Endothelial cell (in vitro differentiated cells): ENCODE measurements around the gene ADCY6. TPM values are rescaled to one million over a fixed set of nuclear protein-coding genes. Genes with fewer than 3 reads are reported as not detected.

Experiments
- DNase-seq: peaks from one replicate; pipeline ENCODE4 v3.0.0; 2021; ENCODE audit warnings: low spot score
- H3K27ac Mint-ChIP-seq: one replicate; pipeline ENCODE4 v1.8.0; 2021; ENCODE audit warnings: mixed read lengths, inconsistent platforms; ENCODE audit not compliant: unreplicated experiment
- H3K27me3 Mint-ChIP-seq: one replicate; pipeline ENCODE4 v1.8.0; 2021; ENCODE audit warnings: mild to moderate bottlenecking, moderate library complexity, mixed read lengths, inconsistent platforms; ENCODE audit not compliant: unreplicated experiment
- H3K36me3 Mint-ChIP-seq: one replicate; pipeline ENCODE4 v1.8.0; 2021; ENCODE audit warnings: mild to moderate bottlenecking, low read depth, mixed read lengths, inconsistent platforms; ENCODE audit not compliant: unreplicated experiment
- H3K4me1 Mint-ChIP-seq: one replicate; pipeline ENCODE4 v1.8.0; 2021; ENCODE audit warnings: mild to moderate bottlenecking, mixed read lengths, inconsistent platforms; ENCODE audit not compliant: unreplicated experiment
- H3K4me3 Mint-ChIP-seq: one replicate; pipeline ENCODE4 v1.8.0; 2021; ENCODE audit warnings: mild to moderate bottlenecking, mixed read lengths, inconsistent platforms; ENCODE audit not compliant: unreplicated experiment
- H3K9me3 Mint-ChIP-seq: one replicate; pipeline ENCODE4 v1.8.0; 2021; ENCODE audit warnings: mixed read lengths, inconsistent platforms; ENCODE audit not compliant: unreplicated experiment
- CTCF ChIP-seq: fragments of 200-600 bp; sonication (generic); IDR thresholded peaks from one replicate; pipeline ENCODE4 v1.5.0; 2021; ENCODE audit warnings: antibody characterized with exemption; ENCODE audit not compliant: unreplicated experiment
- total RNA-seq: library from RNA; stranded (reverse); fragmentation: NEBNext Ultra II Directional; extraction: Animal tissue kit (Norgen Biotek cat#: 25700); gene quantifications from one replicate; pipeline ENCODE4 v1.2.1, GENCODE V29; 2021; ENCODE audit not compliant: unreplicated experiment

The ADCY6 gene
- total RNA-seq, 1 donor from 2014 or later = 31.6 TPM

- no peak for TF ChIP-seq CTCF
- Mint-ChIP-seq H3K36me3 (peaks cover 2% of the 10 kb centered on the region), H3K9me3 (no peaks in the 10 kb centered on the region)
Observed at GRCh38 chr12:48783432-48783831, 5.5 kb downstream of the ADCY6 start.

GRCh38 chr12:48782457-48783395 is 6.2 kb downstream of the ADCY6 start:
- H3K4me1 Mint-ChIP-seq = peaks cover 13% of the 10 kb centered on the region
- no peak for TF ChIP-seq CTCF
- no peak for DNase-seq
- H3K9me3 Mint-ChIP-seq = no peaks in the 10 kb centered on the region
- H3K27me3 Mint-ChIP-seq = peaks cover 15% of the 10 kb centered on the region
- H3K36me3 Mint-ChIP-seq = peaks cover 9% of the 10 kb centered on the region
- no peak overlapping the region for H3K27ac Mint-ChIP-seq
- H3K4me3 Mint-ChIP-seq = peak overlapping the region; percentile 71

More at GRCh38 chr12:48783432-48783831, 5.5 kb downstream of the ADCY6 start:
- Mint-ChIP-seq H3K4me3 (peak overlapping the region; percentile 71), H3K27me3 (peaks cover 14% of the 10 kb centered on the region), H3K27ac (peak overlapping the region; percentile 42), H3K4me1 (peaks cover 19% of the 10 kb centered on the region)
- DNase-seq = no peak

DNA sequence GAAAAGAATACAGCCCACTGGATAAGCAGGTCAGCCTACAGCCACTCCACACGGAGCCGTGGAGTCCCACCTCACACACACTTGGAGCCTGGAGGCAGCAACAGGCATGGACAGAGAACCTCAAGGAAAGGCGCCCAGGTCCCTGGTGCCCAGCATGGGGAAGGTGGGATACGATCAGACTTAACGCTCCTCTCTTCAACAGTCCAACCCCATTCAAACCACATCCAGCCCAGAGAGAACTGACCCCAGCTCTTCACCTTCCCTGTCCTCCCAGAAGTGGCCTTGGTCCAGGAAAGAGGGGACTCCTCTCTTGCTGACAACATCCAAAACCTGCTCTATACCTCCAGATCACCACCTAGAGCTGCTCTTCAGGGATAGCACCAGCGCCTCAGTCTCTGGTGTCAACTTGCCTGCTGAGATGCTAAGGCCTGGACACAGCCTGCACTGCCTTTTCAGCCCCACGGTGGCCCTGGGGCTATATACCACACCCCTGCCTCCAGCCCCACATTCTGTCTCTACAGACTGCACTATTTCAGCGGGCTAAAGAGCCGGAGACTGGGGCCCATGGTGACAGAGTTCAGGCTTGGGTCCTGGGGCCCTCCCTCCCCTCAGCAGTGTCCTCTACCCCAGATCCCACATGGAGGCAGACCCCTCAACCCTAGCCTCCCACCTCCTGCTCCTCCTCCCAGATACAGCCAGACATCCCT is 7.0 kb downstream of the ADCY6 start:
- no peaks in the 10 kb centered on the region for H3K9me3 Mint-ChIP-seq
- no peak for TF ChIP-seq CTCF
- H3K27ac Mint-ChIP-seq = no peak overlapping the region
- H3K27me3 Mint-ChIP-seq = peaks cover 19% of the 10 kb centered on the region
- DNase-seq = no peak
- peaks cover 7% of the 10 kb centered on the region for H3K4me1 Mint-ChIP-seq
- H3K4me3 Mint-ChIP-seq = no peak overlapping the region
- peaks cover 17% of the 10 kb centered on the region for H3K36me3 Mint-ChIP-seq

DNA sequence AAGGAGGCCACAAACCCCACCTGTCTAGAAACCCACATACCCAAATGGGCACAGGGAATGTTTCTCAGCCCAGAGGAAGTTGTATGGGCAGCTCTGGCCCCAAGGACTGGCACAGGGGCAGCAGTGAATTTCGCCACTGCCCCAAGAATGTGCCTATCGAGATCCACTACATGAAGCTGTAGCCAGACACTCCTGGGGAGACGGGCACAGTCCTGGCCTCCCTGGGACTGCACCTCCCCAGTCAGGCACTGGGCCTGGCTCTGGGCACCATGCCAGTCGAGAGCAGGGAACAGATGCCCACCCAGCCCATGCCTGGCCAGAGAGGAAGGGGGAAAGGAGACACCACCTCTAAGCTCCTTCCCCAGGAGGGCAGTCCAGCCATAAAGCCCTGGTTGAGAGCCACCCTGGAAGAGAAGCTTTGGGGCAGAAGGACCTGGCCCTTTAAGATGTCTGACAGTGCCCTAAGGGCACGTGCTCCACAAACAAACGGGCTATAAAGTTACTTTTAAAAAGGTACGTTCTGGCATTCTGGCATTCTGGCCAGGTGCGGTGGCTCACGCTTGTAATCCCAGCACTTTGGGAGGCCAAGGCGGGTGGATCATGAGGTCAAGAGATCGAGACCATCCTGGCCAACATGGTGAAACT is 8.4 kb downstream of the ADCY6 start:
- Mint-ChIP-seq H3K9me3 (no peaks in the 10 kb centered on the region), H3K4me1 (peaks cover 4% of the 10 kb centered on the region), H3K36me3 (peaks cover 21% of the 10 kb centered on the region), H3K27me3 (peaks cover 16% of the 10 kb centered on the region), H3K4me3 (no peak overlapping the region), H3K27ac (no peak overlapping the region)
- TF ChIP-seq CTCF = no peak
- DNase-seq = no peak
